K562 (cell line): ENCODE results near the gene CAMK2A. TPM values are rescaled to one million over a fixed set of nuclear protein-coding genes. Genes with fewer than 3 reads are reported as not detected.

Experiments
- ATAC-seq: fragments of 200-7000 bp; cut with Tn5 transposase; 3 replicates; pipeline ENCODE4 v1.9.1; 2020; ENCODE audit warnings: moderate library complexity
- BruUV-seq: library from RNA; stranded (reverse); fragments of 400-500 nt; replicated peaks from 2 replicates; lab custom pipeline; 2021; lab: Mats Ljungman, UMichigan
- CTCF ChIA-PET: fragments of 300-600 bp; formaldehyde crosslinking; extraction: SDS; loops from one replicate; lab custom pipeline; 2021; ENCODE audit warnings: low intra/inter-chr PET ratio; lab: Yijun Ruan, JAX
- POLR2A ChIA-PET: fragments of 300-600, 350-650 bp; sonication (Branson Sonifier 250); formaldehyde crosslinking; extraction: SDS; loops from one replicate; lab custom pipeline; 2021; ENCODE audit warnings: antibody characterized with exemption, inconsistent platforms; lab: Yijun Ruan, JAX
- DNase-seq, 4 experiments: peaks; one replicate each; pipeline versions ENCODE4 v3.0.0 to v3.0.0-alpha.2; 2011 to 2018; ENCODE audit warnings: low spot score in 3 of 4, mixed read lengths in 3 of 4; ENCODE audit errors: extremely low read depth in 1 of 4
- FAIRE-seq: peaks from 2 replicates; lab custom pipeline; 2011; peaks lifted over from hg19 to GRCh38; lab: Jason Lieb, UNC
- H2AFZ ChIP-seq: 2 replicates; pipeline ENCODE4 v1.6.0; 2011; ENCODE audit warnings: low read depth, low read length, control low read depth, inconsistent platforms
- H3K27ac ChIP-seq: fragments of 200-600 bp; 3 replicates; pipeline ENCODE4 v1.8.0; 2011; ENCODE audit warnings: low read depth, mild to moderate bottlenecking, control low read depth, inconsistent platforms, low read length, moderate library complexity, mixed read lengths; ENCODE audit errors: extremely low read depth
- H3K27me3 ChIP-seq, 2 experiments: fragments of 300-600 bp in 1 of 2; 2 replicates in 1 of 2; 3 replicates in 1 of 2; pipeline versions ENCODE4 v1.6.0 to v1.8.0; 2011; ENCODE audit warnings: inconsistent platforms in 2 of 2, low read length in 2 of 2, mild to moderate bottlenecking in 1 of 2, mixed read lengths in 1 of 2, moderate library complexity in 1 of 2; ENCODE audit not compliant: control insufficient read depth in 2 of 2, insufficient read depth in 2 of 2
- H3K36me3 ChIP-seq: fragments of 300-600 bp; 3 replicates; pipeline ENCODE4 v1.8.0; 2011; ENCODE audit warnings: mild to moderate bottlenecking, low read length, inconsistent platforms; ENCODE audit not compliant: control insufficient read depth, insufficient read depth
- H3K4me1 ChIP-seq, 2 experiments: fragments of 200-600 bp in 1 of 2; replicated peaks in 1 of 2; 2 replicates in 1 of 2; 3 replicates in 1 of 2; pipeline versions ENCODE4 v1.5.1 to v1.8.0; 2011; ENCODE audit warnings: inconsistent platforms in 2 of 2, low read length in 2 of 2, mild to moderate bottlenecking in 1 of 2, mixed read lengths in 1 of 2, moderate library complexity in 1 of 2; ENCODE audit not compliant: control insufficient read depth in 2 of 2, insufficient read depth in 2 of 2
- H3K4me2 ChIP-seq: 2 replicates; pipeline ENCODE4 v1.6.1; 2011; ENCODE audit warnings: low read length, control low read depth, inconsistent platforms, mixed read lengths; ENCODE audit not compliant: insufficient read depth
- H3K4me3 ChIP-seq: fragments of 200-600 bp; sonication (generic), shearing (Covaris generic); 2 replicates; pipeline ENCODE4 v1.5.1; 2016; ENCODE audit warnings: control low read depth, inconsistent platforms
- H3K79me2 ChIP-seq: fragments of 200-600 bp; 3 replicates; pipeline ENCODE4 v1.8.0; 2011; ENCODE audit warnings: low read length, inconsistent platforms; ENCODE audit not compliant: control insufficient read depth, insufficient read depth
- H3K9ac ChIP-seq, 2 experiments: 2 replicates each; pipeline versions ENCODE4 v1.6.0 to v1.6.1; 2011; ENCODE audit warnings: low read depth in 2 of 2, low read length in 2 of 2, control low read depth in 1 of 2, inconsistent platforms in 1 of 2, mild to moderate bottlenecking in 1 of 2, mixed read lengths in 1 of 2; ENCODE audit not compliant: insufficient read depth in 1 of 2
- H3K9me1 ChIP-seq: one replicate; pipeline ENCODE4 v1.6.0; 2011; ENCODE audit warnings: inconsistent platforms, mild to moderate bottlenecking, low read length, moderate library complexity; ENCODE audit not compliant: control insufficient read depth, insufficient read depth
- H3K9me3 ChIP-seq: replicated peaks from 2 replicates; pipeline ENCODE4 v1.5.1; 2011; ENCODE audit warnings: low read depth, low read length, inconsistent platforms; ENCODE audit not compliant: control insufficient read depth, insufficient read depth
- H4K20me1 ChIP-seq: replicated peaks from 2 replicates; pipeline ENCODE4 v1.6.1; 2011; ENCODE audit warnings: low read length, inconsistent platforms, mixed read lengths; ENCODE audit not compliant: control insufficient read depth, insufficient read depth
- CREM ChIP-seq: IDR thresholded peaks from 2 replicates; pipeline ENCODE4 v1.6.1; 2014; ENCODE audit warnings: antibody characterized with exemption, low read depth
- ELF1 ChIP-seq: fragments of 200-800 bp; sonication (Bioruptor generic); IDR thresholded peaks from 2 replicates; pipeline ENCODE4 v1.6.1; 2016; ENCODE audit warnings: missing genetic modification characterization, missing compliant biosample characterization
- ETS1 ChIP-seq: conservative IDR thresholded peaks from 2 replicates; pipeline ENCODE4 v1.6.1; 2011; ENCODE audit warnings: low read depth, mild to moderate bottlenecking, low read length; ENCODE audit not compliant: control insufficient read depth
- NCOA1 ChIP-seq: fragments of 450-650 bp; IDR thresholded peaks from 2 replicates; pipeline ENCODE4 v1.6.1; 2016; ENCODE audit warnings: low read depth
- RFX5 ChIP-seq: IDR thresholded peaks from 2 replicates; pipeline ENCODE4 v1.6.1; 2011; ENCODE audit warnings: low read depth, mild to moderate bottlenecking, improper control_type of control experiment, low read length
- SIN3A ChIP-seq, 2 experiments: fragments of 150-350 bp in 1 of 2; IDR thresholded peaks; 2 replicates each; pipeline ENCODE4 v1.6.1; 2011 to 2016; ENCODE audit warnings: borderline replicate concordance in 2 of 2, low read depth in 2 of 2, low read length in 2 of 2, mild to moderate bottlenecking in 2 of 2, moderate library complexity in 2 of 2; ENCODE audit not compliant: control insufficient read depth in 1 of 2
- SPI1 ChIP-seq: IDR thresholded peaks from 2 replicates; pipeline ENCODE4 v1.6.1; 2011; ENCODE audit warnings: low read depth, low read length, control low read depth, borderline replicate concordance
- ZC3H11A ChIP-seq: IDR thresholded peaks from 2 replicates; pipeline ENCODE4 v1.6.1; 2012; ENCODE audit warnings: low read depth, low read length, improper control_type of control experiment
- ZC3H4 ChIP-seq: sonication (generic); formaldehyde crosslinking; IDR thresholded peaks from 2 replicates; pipeline ENCODE4 v1.9.0; 2021; ENCODE audit warnings: missing genetic modification reagents, borderline replicate concordance
- ZNF274 ChIP-seq: IDR thresholded peaks from 2 replicates; pipeline ENCODE4 v1.6.1; 2011; ENCODE audit warnings: low read depth, mild to moderate bottlenecking, low read length, moderate library complexity, borderline replicate concordance
- ZNF431 ChIP-seq: sonication (generic); formaldehyde crosslinking; IDR thresholded peaks from 2 replicates; pipeline ENCODE4 v1.8.0; 2022; ENCODE audit warnings: mild to moderate bottlenecking, missing genetic modification reagents
- ZNF780A ChIP-seq: fragments of 250-450 bp; sonication (Bioruptor Pico); IDR thresholded peaks from 2 replicates; pipeline ENCODE4 v1.5.0; 2021; ENCODE audit warnings: mild to moderate bottlenecking
- WGBS: fragments of 100-300 bp; shearing (Covaris generic); methylation state at CpG from one replicate; pipeline ENCODE4 v1.1.6; 2016; ENCODE audit warnings: low coverage, mixed read lengths; ENCODE audit not compliant: insufficient coverage; ENCODE audit errors: missing lambda C conversion rate; 5-methylcytosine and 5-hydroxymethylcytosine counted together
- in situ Hi-C: fragments of 300-500 bp; cut with MboI; formaldehyde crosslinking; loops from 4 replicates; pipeline ENCODE4 v1.15.0; 2018; ENCODE audit warnings: inconsistent platforms, mixed read lengths
- intact Hi-C: fragments of 100-400 bp; cut with micrococcal nuclease; formaldehyde crosslinking; loops from 2 replicates; pipeline ENCODE4 v1.14.2; 2022
- polyA plus RNA-seq, 8 experiments: library from polyadenylated mRNA; depleted of rRNA in 4 of 8; stranded (reverse) in 5 of 8; unstranded in 3 of 8; fragments of >200 nt; fragmentation: Nextera tagmentation in 2 of 8; fragmentation: Illumina TruSeq in 1 of 8; extraction: Ambion mirVana in 2 of 8; extraction: Trizol in 1 of 8; gene quantifications; 2 replicates each; pipeline versions ENCODE4 v1.2.1 to v1.2.3, GENCODE V29; 2011 to 2014; ENCODE audit warnings: inconsistent platforms in 1 of 8, missing spikeins in 1 of 8
- total RNA-seq, 7 experiments: library from RNA; depleted of rRNA in 6 of 7; stranded (reverse); fragments of >200 nt in 6 of 7; fragmentation: Illumina TruSeq in 2 of 7; extraction: Trizol in 2 of 7; gene quantifications; 2 replicates each; pipeline versions ENCODE4 v1.2.1 to v1.2.3, GENCODE V29; 2011 to 2021; ENCODE audit warnings: low replicate concordance in 1 of 7
- TF ChIP-seq, protein P1 (sequence below), 2 experiments: fragments of 450-650 bp; IDR thresholded peaks; 2 replicates each; pipeline ENCODE4 v1.6.1; 2018; ENCODE audit warnings: mild to moderate bottlenecking in 2 of 2, low read depth in 1 of 2; ENCODE audit not compliant: partially characterized antibody in 2 of 2

Gene CAMK2A
- total and polyA plus RNA-seq, 9 of the 15 experiments (the other 6 are each of a cell fraction or from before 2014, with no cell fraction given) = 0.01 to 0.18 (median 0.04) TPM; not detected in 6

- Histone ChIP-seq H3K9me3 (no peaks in the 10 kb centered on the region), H3K79me2 (no peaks in the 10 kb centered on the region), H3K4me1 (no peaks in the 10 kb centered on the region; a peak in 1 of 5 replicates), H3K36me3 (no peaks in the 10 kb centered on the region), H3K27me3 (peaks cover 13 to 35% of the 10 kb centered on the region in 2 experiments; a peak in 4 of 5 replicates), H3K4me2 (no peak overlapping the region), H3K9ac (no peak overlapping the region), H4K20me1 (peaks cover 8% of the 10 kb centered on the region; the same call in 1 of the 2 replicates), H3K4me3 (no peak overlapping the region), H3K9me1 (no peaks in the 10 kb centered on the region), H3K27ac (no peak overlapping the region), H2AFZ (no peak overlapping the region)
- 33% methylated on average over 21 of the region's 21 CpGs for WGBS
- no peak for ATAC-seq
- ChIA-PET CTCF (no interaction called here), POLR2A (interaction anchor here (0.8 kb wide), 1 partner anchor 88 kb away, joined by 3 read pairs; no protein-coding TSS in a partner anchor)
- in situ Hi-C loops = loop anchor here (5.0 kb wide), 1 partner anchor 96 kb away; no protein-coding TSS in a partner anchor
- DNase-seq = no peak
- FAIRE-seq = no peak
- no TSS peak for BruUV-seq
- TF ChIP-seq ELF1 (tag) (no peak), ZNF431 (no peak), CREM (no peak), ETS1 (no peak), ZNF780A (CRISPR knock-in tag) (no peak), SIN3A (IDR thresholded peaks at IDR 0.05; ENCODE audit: borderline replicate concordance in 2 of 2, control insufficient read depth in 1 of 2, low read depth in 2 of 2, low read length in 2 of 2) (no peak), RFX5 (no peak), SPI1 (no peak), ZNF274 (no peak), ZC3H4 (CRISPR knock-in tag) (no peak), ZC3H11A (no peak), NCOA1 (no peak)
- TF ChIP-seq, protein P1, sequence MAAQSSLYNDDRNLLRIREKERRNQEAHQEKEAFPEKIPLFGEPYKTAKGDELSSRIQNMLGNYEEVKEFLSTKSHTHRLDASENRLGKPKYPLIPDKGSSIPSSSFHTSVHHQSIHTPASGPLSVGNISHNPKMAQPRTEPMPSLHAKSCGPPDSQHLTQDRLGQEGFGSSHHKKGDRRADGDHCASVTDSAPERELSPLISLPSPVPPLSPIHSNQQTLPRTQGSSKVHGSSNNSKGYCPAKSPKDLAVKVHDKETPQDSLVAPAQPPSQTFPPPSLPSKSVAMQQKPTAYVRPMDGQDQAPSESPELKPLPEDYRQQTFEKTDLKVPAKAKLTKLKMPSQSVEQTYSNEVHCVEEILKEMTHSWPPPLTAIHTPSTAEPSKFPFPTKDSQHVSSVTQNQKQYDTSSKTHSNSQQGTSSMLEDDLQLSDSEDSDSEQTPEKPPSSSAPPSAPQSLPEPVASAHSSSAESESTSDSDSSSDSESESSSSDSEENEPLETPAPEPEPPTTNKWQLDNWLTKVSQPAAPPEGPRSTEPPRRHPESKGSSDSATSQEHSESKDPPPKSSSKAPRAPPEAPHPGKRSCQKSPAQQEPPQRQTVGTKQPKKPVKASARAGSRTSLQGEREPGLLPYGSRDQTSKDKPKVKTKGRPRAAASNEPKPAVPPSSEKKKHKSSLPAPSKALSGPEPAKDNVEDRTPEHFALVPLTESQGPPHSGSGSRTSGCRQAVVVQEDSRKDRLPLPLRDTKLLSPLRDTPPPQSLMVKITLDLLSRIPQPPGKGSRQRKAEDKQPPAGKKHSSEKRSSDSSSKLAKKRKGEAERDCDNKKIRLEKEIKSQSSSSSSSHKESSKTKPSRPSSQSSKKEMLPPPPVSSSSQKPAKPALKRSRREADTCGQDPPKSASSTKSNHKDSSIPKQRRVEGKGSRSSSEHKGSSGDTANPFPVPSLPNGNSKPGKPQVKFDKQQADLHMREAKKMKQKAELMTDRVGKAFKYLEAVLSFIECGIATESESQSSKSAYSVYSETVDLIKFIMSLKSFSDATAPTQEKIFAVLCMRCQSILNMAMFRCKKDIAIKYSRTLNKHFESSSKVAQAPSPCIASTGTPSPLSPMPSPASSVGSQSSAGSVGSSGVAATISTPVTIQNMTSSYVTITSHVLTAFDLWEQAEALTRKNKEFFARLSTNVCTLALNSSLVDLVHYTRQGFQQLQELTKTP (IDR thresholded peaks at IDR 0.05; ENCODE audit: low read depth in 1 of 2, partially characterized antibody in 2 of 2) = no peak
- intact Hi-C loops = no loop called here
Measured at GRCh38 chr5:150222906-150223305, 66.7 kb downstream of the CAMK2A start.
